Endothelial cell of umbilical vein (primary cell): Measurements from ENCODE around the gene ALG2.

Experiments
- EZH2 ChIP-seq: IDR thresholded peaks from 2 replicates; pipeline ENCODE4 v1.6.1; 2012; ENCODE audit warnings: borderline replicate concordance, low read depth, mild to moderate bottlenecking, moderate library complexity, low read length, inconsistent platforms; ENCODE audit not compliant: severe bottlenecking
- FOS ChIP-seq: IDR thresholded peaks from 2 replicates; pipeline ENCODE4 v1.6.1; 2011; ENCODE audit warnings: mild to moderate bottlenecking, low read length, moderate library complexity, borderline replicate concordance; ENCODE audit not compliant: insufficient read depth
- JUN ChIP-seq: IDR thresholded peaks from 2 replicates; pipeline ENCODE4 v1.6.1; 2011; ENCODE audit warnings: borderline replicate concordance, low read depth; ENCODE audit not compliant: insufficient read length, insufficient read depth
- POLR2A ChIP-seq: IDR thresholded peaks from 2 replicates; pipeline ENCODE4 v1.6.1; 2012; ENCODE audit warnings: low read depth, mild to moderate bottlenecking, control low read depth, low read length
- POLR2AphosphoS5 ChIP-seq: IDR thresholded peaks from 2 replicates; pipeline ENCODE4 v1.6.1; 2012; ENCODE audit warnings: low read depth, mild to moderate bottlenecking, control low read depth, low read length, moderate library complexity; ENCODE audit not compliant: insufficient read depth
- TF ChIP-seq, protein P1 (sequence below), 2 donors: IDR thresholded peaks; 1 replicate in 1 of 2; 2 replicates in 1 of 2; pipeline ENCODE4 v1.5.1; 2011; ENCODE audit warnings: low read length in 2 of 2, mild to moderate bottlenecking in 2 of 2, moderate library complexity in 2 of 2, control low read depth in 1 of 2, inconsistent platforms in 1 of 2, low read depth in 1 of 2; ENCODE audit not compliant: insufficient read depth in 1 of 2; ENCODE audit errors: extremely low read depth in 1 of 2

DNA sequence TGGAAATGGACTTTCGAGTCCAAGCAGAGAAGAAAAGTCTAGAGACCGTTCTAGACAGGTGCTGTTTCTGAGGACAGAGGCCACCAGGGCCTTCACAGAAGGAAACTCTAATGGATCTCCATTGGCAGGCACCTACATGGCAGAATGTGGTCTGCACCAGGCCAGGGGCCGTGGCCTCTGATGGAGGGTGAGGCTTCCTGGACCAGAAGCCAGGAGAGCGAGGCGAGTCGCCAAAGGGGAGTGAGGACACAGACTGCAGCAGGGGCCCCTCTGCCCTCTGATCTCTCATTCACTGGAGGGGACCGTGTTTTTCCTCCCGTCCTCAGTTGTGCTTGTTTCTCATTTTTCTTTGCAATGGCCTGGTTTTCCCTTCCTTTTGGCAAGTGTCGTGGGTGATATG lies 41.1 kb downstream of the ALG2 start:
- TF ChIP-seq EZH2 (no peak), POLR2A (no peak), FOS (no peak), JUN (no peak), POLR2AphosphoS5 (no peak)
- TF ChIP-seq, protein P1, sequence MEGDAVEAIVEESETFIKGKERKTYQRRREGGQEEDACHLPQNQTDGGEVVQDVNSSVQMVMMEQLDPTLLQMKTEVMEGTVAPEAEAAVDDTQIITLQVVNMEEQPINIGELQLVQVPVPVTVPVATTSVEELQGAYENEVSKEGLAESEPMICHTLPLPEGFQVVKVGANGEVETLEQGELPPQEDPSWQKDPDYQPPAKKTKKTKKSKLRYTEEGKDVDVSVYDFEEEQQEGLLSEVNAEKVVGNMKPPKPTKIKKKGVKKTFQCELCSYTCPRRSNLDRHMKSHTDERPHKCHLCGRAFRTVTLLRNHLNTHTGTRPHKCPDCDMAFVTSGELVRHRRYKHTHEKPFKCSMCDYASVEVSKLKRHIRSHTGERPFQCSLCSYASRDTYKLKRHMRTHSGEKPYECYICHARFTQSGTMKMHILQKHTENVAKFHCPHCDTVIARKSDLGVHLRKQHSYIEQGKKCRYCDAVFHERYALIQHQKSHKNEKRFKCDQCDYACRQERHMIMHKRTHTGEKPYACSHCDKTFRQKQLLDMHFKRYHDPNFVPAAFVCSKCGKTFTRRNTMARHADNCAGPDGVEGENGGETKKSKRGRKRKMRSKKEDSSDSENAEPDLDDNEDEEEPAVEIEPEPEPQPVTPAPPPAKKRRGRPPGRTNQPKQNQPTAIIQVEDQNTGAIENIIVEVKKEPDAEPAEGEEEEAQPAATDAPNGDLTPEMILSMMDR (IDR thresholded peaks at IDR 0.05; ENCODE audit: extremely low read depth in 1 of 2, insufficient read depth in 1 of 2, low read depth in 1 of 2, low read length in 2 of 2) = no peak
